MCF 10A (cell line): ENCODE results near the gene MAZ. TPM values are rescaled to one million over a fixed set of nuclear protein-coding genes. Genes with fewer than 3 reads are reported as not detected.
A peak's percentile ranks its signal among the peaks of the same experiment; 100 is the strongest.

Experiments
- BruUV-seq: library from RNA; stranded (reverse); fragments of 400-500 nt; replicated peaks from 2 replicates; lab custom pipeline; 2021; lab: Mats Ljungman, UMichigan
- CTCF ChIA-PET: fragments of 300-600 bp; sonication (Branson Sonifier 250); formaldehyde crosslinking; extraction: SDS; loops from one replicate; lab custom pipeline; 2021; ENCODE audit warnings: antibody characterized with exemption, inconsistent platforms; lab: Yijun Ruan, JAX
- POLR2A ChIA-PET: fragments of 300-600, 350-650 bp; sonication (Branson Sonifier 250); formaldehyde crosslinking; extraction: SDS; loops from one replicate; lab custom pipeline; 2020; ENCODE audit warnings: antibody characterized with exemption, inconsistent platforms; lab: Yijun Ruan, JAX
- DNase-seq: peaks from one replicate; pipeline ENCODE4 v3.0.0-alpha.2; 2018; ENCODE audit not compliant: unreplicated experiment
- H3K27ac Mint-ChIP-seq: one replicate; pipeline ENCODE4 v1.8.0; 2022; ENCODE audit warnings: mild to moderate bottlenecking, low read depth, mixed read lengths; ENCODE audit not compliant: unreplicated experiment
- H3K27me3 Mint-ChIP-seq: one replicate; pipeline ENCODE4 v1.8.0; 2022; ENCODE audit warnings: mixed read lengths; ENCODE audit not compliant: insufficient read depth, unreplicated experiment
- H3K36me3 Mint-ChIP-seq: one replicate; pipeline ENCODE4 v1.8.0; 2022; ENCODE audit warnings: mild to moderate bottlenecking, moderate library complexity, mixed read lengths; ENCODE audit not compliant: insufficient read depth, unreplicated experiment
- H3K4me1 Mint-ChIP-seq: one replicate; pipeline ENCODE4 v1.8.0; 2022; ENCODE audit warnings: mixed read lengths; ENCODE audit not compliant: insufficient read depth, unreplicated experiment
- H3K4me3 Mint-ChIP-seq: one replicate; pipeline ENCODE4 v1.8.0; 2022; ENCODE audit warnings: mild to moderate bottlenecking, moderate library complexity, mixed read lengths; ENCODE audit not compliant: unreplicated experiment
- H3K9me3 Mint-ChIP-seq: one replicate; pipeline ENCODE4 v1.8.0; 2022; ENCODE audit warnings: mixed read lengths; ENCODE audit not compliant: unreplicated experiment
- CTCF ChIP-seq: fragments of 200-600 bp; IDR thresholded peaks from one replicate; pipeline ENCODE4 v1.8.0; 2022; ENCODE audit warnings: antibody characterized with exemption, mild to moderate bottlenecking; ENCODE audit not compliant: unreplicated experiment
- intact Hi-C: fragments of 100-400 bp; cut with micrococcal nuclease; formaldehyde crosslinking; loops from 2 replicates; pipeline ENCODE4 v1.14.1; 2022
- total RNA-seq: library from RNA; stranded (reverse); gene quantifications from 2 replicates; pipeline ENCODE4 v1.2.3, GENCODE V29; 2022

The MAZ gene
- total RNA-seq, 1 experiment from 2014 or later = 185 TPM

GRCh38 chr16:29805232-29806098 is 864 bp upstream of the MAZ start:
- CTCF ChIA-PET = interaction anchor here (1.5 to 1.9 kb wide), 2 partner anchors 12 to 15 kb away, joined by 6 to 8 read pairs; partner anchors contain the start of gene KIF22
- Mint-ChIP-seq H3K9me3 (no peaks in the 10 kb centered on the region), H3K27me3 (no peaks in the 10 kb centered on the region), H3K27ac (peak overlapping the region; percentile 98), H3K4me1 (peaks cover 29% of the 10 kb centered on the region), H3K36me3 (peaks cover 48% of the 10 kb centered on the region), H3K4me3 (peak overlapping the region; percentile 92)
- intact Hi-C loops = loop anchor here (1.0 to 5.0 kb wide), 2 partner anchors 15 to 217 kb away; partner anchors contain the start of genes C16orf92 and KIF22
- DNase-seq = peak; percentile 95
- BruUV-seq = no TSS peak
- no peak for TF ChIP-seq CTCF
- POLR2A ChIA-PET = interaction anchor here (0.5 to 6.7 kb wide), 11 partner anchors 11 to 262 kb away, joined by 3 to 120 read pairs (median 5); partner anchors contain the start of genes HIRIP3, KCTD13, KIF22 and MVP

GRCh38 chr16:29806641-29807425 is 504 bp downstream of the MAZ start:
- H3K27ac Mint-ChIP-seq = no peak overlapping the region

GRCh38 chr16:29807426-29808218 is 1.3 kb downstream of the MAZ start:
- Mint-ChIP-seq H3K4me3 (peak overlapping the region; percentile 81), H3K4me1 (peaks cover 38% of the 10 kb centered on the region), H3K27me3 (no peaks in the 10 kb centered on the region), H3K9me3 (no peaks in the 10 kb centered on the region), H3K27ac (peak overlapping the region; percentile 79), H3K36me3 (peaks cover 50% of the 10 kb centered on the region)
- CTCF ChIA-PET = interaction anchor here (0.6 to 3.3 kb wide), 11 partner anchors 9 to 224 kb away, joined by 3 to 50 read pairs (median 3); partner anchors contain the start of genes KIF22, MVP, PAGR1 and TAOK2
- TF ChIP-seq CTCF = peak; percentile 50
- POLR2A ChIA-PET = interaction anchor here (0.5 to 3.7 kb wide), 15 partner anchors 12 to 258 kb away, joined by 3 to 120 read pairs (median 5); partner anchors contain the start of genes ALDOA, C16orf92, CDIPT and HIRIP3
- TSS peak; percentile 20 for BruUV-seq
- intact Hi-C loops = loop anchor here (5.0 kb wide), 1 partner anchor 215 kb away; the partner anchor contains the start of gene C16orf92
- peak; percentile 92 for DNase-seq

More at GRCh38 chr16:29806641-29807425, 504 bp downstream of the MAZ start:
- H3K4me1 Mint-ChIP-seq = peaks cover 37% of the 10 kb centered on the region
- no peaks in the 10 kb centered on the region for H3K9me3 Mint-ChIP-seq
- BruUV-seq = no TSS peak
- H3K36me3 Mint-ChIP-seq = peaks cover 50% of the 10 kb centered on the region
- intact Hi-C loops = loop anchor here (5.0 kb wide), 1 partner anchor 215 kb away; the partner anchor contains the start of gene C16orf92
- H3K4me3 Mint-ChIP-seq = peak overlapping the region; percentile 81
- peak; percentile 66 for DNase-seq
- H3K27me3 Mint-ChIP-seq = no peaks in the 10 kb centered on the region
- CTCF ChIA-PET = interaction anchor here (0.6 to 3.3 kb wide), 8 partner anchors 8 to 117 kb away, joined by 3 to 50 read pairs (median 3); partner anchors contain the start of genes KIF22, MVP and PAGR1
- no peak for TF ChIP-seq CTCF
- POLR2A ChIA-PET = interaction anchor here (0.5 to 3.7 kb wide), 13 partner anchors 12 to 852 kb away, joined by 3 to 120 read pairs (median 6); partner anchors contain the start of genes ALDOA, CDIPT, FBRS and KIF22
